Stimulated activated CD4-positive, alpha-beta T cell treated with anti-CD3 and anti-CD28 coated beads, Interleukin-15, amount 100 ng/mL, for 48 hours (primary cell): ENCODE results near the gene REL.
"Not testable (repeated sequence)": the region's sequence is repeated elsewhere in the genome, so short reads cannot be mapped to it uniquely, and the experiment has no call there.

Experiments
- DNase-seq, 2 donors: peaks; one replicate each; pipeline ENCODE4 v3.0.0-alpha.2; 2020; ENCODE audit warnings: low read depth in 2 of 2

REL gene

GRCh38 chr2:60881047-60881932, at the start of gene REL:
REL (plus strand) TSS chr2:60881574; CDS start chr2:60881841, 267 bp downstream.
- DNase-seq = peak; percentile 83 to 90

- no peak for DNase-seq
These were observed 49.5 kb upstream of the REL start for GRCh38 chr2:60831921-60832320.

- DNase-seq = no peak
These were observed 48.8 kb upstream of the REL start for GRCh38 chr2:60832621-60833020.

- no peak for DNase-seq
These were observed 47.1 kb upstream of the REL start for GRCh38 chr2:60834270-60834717.

- DNase-seq = no peak
These were observed 44.9 kb upstream of the REL start for GRCh38 chr2:60836491-60836890.

- no peak for DNase-seq
These were observed 44.3 kb upstream of the REL start for GRCh38 chr2:60837123-60837522.

- no peak for DNase-seq
These were observed 42.9 kb upstream of the REL start for GRCh38 chr2:60838481-60838880.

- DNase-seq = no peak
These were observed 42.1 kb upstream of the REL start for GRCh38 chr2:60839126-60839813.

GRCh38 chr2:60840880-60841279, 40.5 kb upstream of the REL start:
- no peak for DNase-seq

GRCh38 chr2:60843006-60843405, 38.4 kb upstream of the REL start:
- no peak for DNase-seq

- no peak for DNase-seq
These were observed 37.3 kb upstream of the REL start for GRCh38 chr2:60844105-60844504.

- no peak for DNase-seq
These were observed 33.5 kb upstream of the REL start for GRCh38 chr2:60847854-60848253.

GRCh38 chr2:60849187-60849586, 32.2 kb upstream of the REL start:
- no peak for DNase-seq

GRCh38 chr2:60852282-60852860, 29.0 kb upstream of the REL start:
- DNase-seq = no peak

- no peak for DNase-seq
These were observed 27.8 kb upstream of the REL start for GRCh38 chr2:60853531-60853930.

GRCh38 chr2:60855989-60856669, 25.2 kb upstream of the REL start:
- no peak for DNase-seq

- DNase-seq = no peak
These were observed 24.3 kb upstream of the REL start for GRCh38 chr2:60857056-60857455.

- no peak for DNase-seq
These were observed 22.5 kb upstream of the REL start for GRCh38 chr2:60858897-60859311.

- no peak for DNase-seq
These were observed 19.6 kb upstream of the REL start for GRCh38 chr2:60861736-60862135.

GRCh38 chr2:60862642-60863041, 18.7 kb upstream of the REL start:
- no peak for DNase-seq

GRCh38 chr2:60865361-60865760, 16.0 kb upstream of the REL start:
- not testable (repeated sequence) for DNase-seq

- no peak for DNase-seq
These were observed 14.4 kb upstream of the REL start for GRCh38 chr2:60867007-60867406.
